CD4-positive, alpha-beta memory T cell (primary cell): ENCODE data around the gene TK2. TPM values are rescaled to one million over a fixed set of nuclear protein-coding genes. Genes with fewer than 3 reads are reported as not detected.

ENCODE experiments used
- CTCF ChIA-PET: fragments of 350-600 bp; sonication (Branson Sonifier 250); formaldehyde crosslinking; loops from one replicate; lab custom pipeline; 2021; ENCODE audit warnings: inconsistent platforms; ENCODE audit not compliant: partially characterized antibody; lab: Charles Lee
- POLR2A ChIA-PET: fragments of 350-600 bp; sonication (Branson Sonifier 250); formaldehyde crosslinking; loops from one replicate; lab custom pipeline; 2021; ENCODE audit not compliant: partially characterized antibody; lab: Charles Lee
- DNase-seq, 5 donors: peaks; one replicate each; pipeline versions ENCODE4 v3.0.0 to v3.0.0-alpha.2; 2020 to 2022; ENCODE audit warnings: mixed read lengths in 1 of 5
- H3K27ac ChIP-seq: one replicate; pipeline ENCODE4 v1.7.0; 2013; ENCODE audit warnings: low read depth, low read length
- H3K27me3 ChIP-seq: 2 replicates; pipeline ENCODE4 v1.7.0; 2013; ENCODE audit warnings: mild to moderate bottlenecking, low read length, moderate library complexity; ENCODE audit not compliant: insufficient read depth
- H3K36me3 ChIP-seq: 2 replicates; pipeline ENCODE4 v1.7.0; 2013; ENCODE audit warnings: mild to moderate bottlenecking, low read length, moderate library complexity; ENCODE audit not compliant: insufficient read depth
- H3K4me1 ChIP-seq: 2 replicates; pipeline ENCODE4 v1.7.0; 2013; ENCODE audit warnings: mild to moderate bottlenecking, low read length, moderate library complexity; ENCODE audit not compliant: insufficient read depth
- H3K4me3 ChIP-seq, 2 donors: one replicate each; pipeline ENCODE4 v1.7.0; 2013; ENCODE audit warnings: low read length in 2 of 2, mild to moderate bottlenecking in 1 of 2
- H3K9me3 ChIP-seq, 2 donors: one replicate each; pipeline ENCODE4 v1.7.0; 2013; ENCODE audit warnings: low read length in 2 of 2, control low read depth in 1 of 2; ENCODE audit not compliant: control insufficient read depth in 1 of 2
- H3K27ac Mint-ChIP-seq, 7 donors: one replicate each; pipeline ENCODE4 v1.8.0; 2020 to 2021; ENCODE audit warnings: mixed read lengths in 7 of 7, mild to moderate bottlenecking in 6 of 7, inconsistent platforms in 3 of 7, moderate library complexity in 3 of 7
- H3K27me3 Mint-ChIP-seq, 2 donors: one replicate each; pipeline ENCODE4 v1.8.0; 2020 to 2021; ENCODE audit warnings: mixed read lengths in 2 of 2
- H3K36me3 Mint-ChIP-seq, 2 donors: one replicate each; pipeline ENCODE4 v1.8.0; 2020 to 2021; ENCODE audit warnings: mixed read lengths in 2 of 2, inconsistent platforms in 1 of 2, mild to moderate bottlenecking in 1 of 2
- H3K4me1 Mint-ChIP-seq, 4 donors: one replicate each; pipeline ENCODE4 v1.8.0; 2020 to 2021; ENCODE audit warnings: mixed read lengths in 4 of 4, mild to moderate bottlenecking in 1 of 4
- H3K4me3 Mint-ChIP-seq, 8 donors: one replicate each; pipeline ENCODE4 v1.8.0; 2020 to 2021; ENCODE audit warnings: mixed read lengths in 8 of 8, mild to moderate bottlenecking in 7 of 8, moderate library complexity in 6 of 8, inconsistent platforms in 3 of 8
- H3K9me3 Mint-ChIP-seq, 8 donors: one replicate each; pipeline ENCODE4 v1.8.0; 2020 to 2021; ENCODE audit warnings: mixed read lengths in 8 of 8, mild to moderate bottlenecking in 5 of 8, inconsistent platforms in 3 of 8, moderate library complexity in 1 of 8
- intact Hi-C: fragments of 100-400 bp; cut with micrococcal nuclease; formaldehyde crosslinking; loops from one replicate; pipeline ENCODE4 v1.15.1; 2023
- polyA plus RNA-seq, 2 donors: library from polyadenylated mRNA; unstranded; fragments of 300-500 nt; fragmentation: Illumina TruSeq; gene quantifications; one replicate each; pipeline ENCODE4 v1.2.3, GENCODE V29; 2021
- total RNA-seq, 2 experiments: library from RNA; stranded (reverse); gene quantifications; one replicate each; pipeline ENCODE4 v1.2.3, GENCODE V29; 2021

TK2 gene
- total and polyA plus RNA-seq, 4 experiments from 2014 or later = 3.9 to 10.2 (median 7.4) TPM

- H3K9me3 ChIP-seq = no peaks in the 10 kb centered on the region
- no peak overlapping the region for H3K4me3 ChIP-seq
- Mint-ChIP-seq H3K9me3 (no peaks in the 10 kb centered on the region), H3K4me1 (peaks cover 31 to 63% (median 44%) of the 10 kb centered on the region in 4 donors), H3K4me3 (peak overlapping the region in 1 of 8 donors; percentile 55), H3K27me3 (no peaks in the 10 kb centered on the region), H3K27ac (peak overlapping the region; percentile 4 to 89 (median 65)), H3K36me3 (no peaks in the 10 kb centered on the region)
- ChIA-PET POLR2A (interaction anchor here (1.2 to 3.5 kb wide), 4 partner anchors 9 to 76 kb away, joined by 4 to 37 read pairs (median 16); partner anchors contain the start of gene CKLF), CTCF (interaction anchor here (1.2 to 4.3 kb wide), 9 partner anchors 9 to 107 kb away, joined by 4 to 36 read pairs (median 27); partner anchors contain the start of genes CKLF and TK2)
- peaks cover 53% of the 10 kb centered on the region for H3K4me1 ChIP-seq
- intact Hi-C loops = no loop called here
- H3K27me3 ChIP-seq = no peaks in the 10 kb centered on the region
- no peaks in the 10 kb centered on the region for H3K36me3 ChIP-seq
- H3K27ac ChIP-seq = no peak overlapping the region
- no peak for DNase-seq
These were observed 36.7 kb downstream of the TK2 start for GRCh38 chr16:66513111-66513723.

- no peaks in the 10 kb centered on the region for H3K27me3 ChIP-seq
- Mint-ChIP-seq H3K27ac (peak overlapping the region; percentile 13 to 89 (median 68)), H3K4me1 (peaks cover 29 to 57% (median 38%) of the 10 kb centered on the region in 4 donors), H3K36me3 (peaks cover 0 to 5% of the 10 kb centered on the region in 2 donors), H3K4me3 (peak overlapping the region in 2 of 8 donors; percentile 50 to 55), H3K27me3 (no peaks in the 10 kb centered on the region), H3K9me3 (no peaks in the 10 kb centered on the region)
- intact Hi-C loops = loop anchor here (1.0 kb wide), 1 partner anchor 77 kb away; no protein-coding TSS in a partner anchor
- no peaks in the 10 kb centered on the region for H3K9me3 ChIP-seq
- POLR2A ChIA-PET = interaction anchor here (1.0 to 3.5 kb wide), 7 partner anchors 10 to 91 kb away, joined by 3 to 37 read pairs (median 12); partner anchors contain the start of genes CKLF and CMTM3
- H3K4me3 ChIP-seq = no peak overlapping the region
- H3K4me1 ChIP-seq = peaks cover 45% of the 10 kb centered on the region
- no peaks in the 10 kb centered on the region for H3K36me3 ChIP-seq
- CTCF ChIA-PET = interaction anchor here (0.8 to 4.3 kb wide), 22 partner anchors 10 to 155 kb away, joined by 3 to 36 read pairs (median 7); partner anchors contain the start of genes CKLF, CMTM2 and TK2
- no peak for DNase-seq
- no peak overlapping the region for H3K27ac ChIP-seq
These were observed 37.4 kb downstream of the TK2 start for GRCh38 chr16:66512272-66513110.

GRCh38 chr16:66511602-66512271 lies 38.2 kb downstream of the TK2 start:
- no peak for DNase-seq
- no peaks in the 10 kb centered on the region for H3K27me3 Mint-ChIP-seq
- peaks cover 0 to 5% of the 10 kb centered on the region in 2 donors for H3K36me3 Mint-ChIP-seq
- ChIA-PET POLR2A (interaction anchor here (1.0 to 3.5 kb wide), 7 partner anchors 11 to 92 kb away, joined by 3 to 37 read pairs (median 12); partner anchors contain the start of genes CKLF and CMTM3), CTCF (interaction anchor here (0.8 to 4.3 kb wide), 22 partner anchors 11 to 154 kb away, joined by 3 to 36 read pairs (median 7); partner anchors contain the start of genes CKLF, CMTM2 and TK2)
- Histone ChIP-seq H3K27me3 (no peaks in the 10 kb centered on the region), H3K9me3 (no peaks in the 10 kb centered on the region), H3K4me3 (no peak overlapping the region), H3K4me1 (peaks cover 38% of the 10 kb centered on the region), H3K27ac (no peak overlapping the region), H3K36me3 (no peaks in the 10 kb centered on the region)
- intact Hi-C loops = loop anchor here (1.0 kb wide), 1 partner anchor 78 kb away; no protein-coding TSS in a partner anchor
- peak overlapping the region in 5 of 7 donors; percentile 0 to 79 (median 30) for H3K27ac Mint-ChIP-seq
- H3K4me1 Mint-ChIP-seq = peaks cover 21 to 50% (median 31%) of the 10 kb centered on the region in 4 donors
- H3K9me3 Mint-ChIP-seq = no peaks in the 10 kb centered on the region
- H3K4me3 Mint-ChIP-seq = peak overlapping the region in 1 of 8 donors; percentile 50

- Mint-ChIP-seq H3K27me3 (no peaks in the 10 kb centered on the region), H3K36me3 (peaks cover 0 to 5% of the 10 kb centered on the region in 2 donors), H3K4me1 (peaks cover 14 to 42% (median 23%) of the 10 kb centered on the region in 4 donors), H3K9me3 (no peaks in the 10 kb centered on the region), H3K27ac (peak overlapping the region in 1 of 7 donors; percentile 47), H3K4me3 (no peak overlapping the region)
- H3K4me1 ChIP-seq = peaks cover 30% of the 10 kb centered on the region
- DNase-seq = no peak
- no peaks in the 10 kb centered on the region for H3K9me3 ChIP-seq
- POLR2A ChIA-PET = interaction anchor here (2.1 to 3.5 kb wide), 5 partner anchors 11 to 93 kb away, joined by 9 to 37 read pairs (median 12); partner anchors contain the start of genes CKLF and CMTM3
- intact Hi-C loops = no loop called here
- H3K36me3 ChIP-seq = no peaks in the 10 kb centered on the region
- CTCF ChIA-PET = interaction anchor here (1.1 to 4.3 kb wide), 11 partner anchors 11 to 105 kb away, joined by 3 to 36 read pairs (median 17); partner anchors contain the start of genes CKLF and TK2
- H3K27me3 ChIP-seq = no peaks in the 10 kb centered on the region
- H3K4me3 ChIP-seq = no peak overlapping the region
- H3K27ac ChIP-seq = no peak overlapping the region
These were observed 39.0 kb downstream of the TK2 start for GRCh38 chr16:66510711-66511601.

- no peaks in the 10 kb centered on the region for H3K9me3 Mint-ChIP-seq
- H3K36me3 Mint-ChIP-seq = peaks cover 0 to 5% of the 10 kb centered on the region in 2 donors
- no peak overlapping the region for H3K4me3 ChIP-seq
- H3K9me3 ChIP-seq = no peaks in the 10 kb centered on the region
- H3K4me3 Mint-ChIP-seq = no peak overlapping the region
- intact Hi-C loops = no loop called here
- H3K27me3 Mint-ChIP-seq = no peaks in the 10 kb centered on the region
- H3K4me1 Mint-ChIP-seq = peaks cover 10 to 35% (median 18%) of the 10 kb centered on the region in 4 donors
- no peaks in the 10 kb centered on the region for H3K27me3 ChIP-seq
- H3K4me1 ChIP-seq = peaks cover 23% of the 10 kb centered on the region
- H3K27ac ChIP-seq = no peak overlapping the region
- no peak for DNase-seq
- CTCF ChIA-PET = interaction anchor here (1.1 to 4.3 kb wide), 7 partner anchors 29 to 104 kb away, joined by 4 to 36 read pairs (median 27); partner anchors contain the start of genes CKLF and TK2
- POLR2A ChIA-PET = interaction anchor here (1.6 to 3.5 kb wide), 5 partner anchors 11 to 79 kb away, joined by 4 to 37 read pairs (median 16); partner anchors contain the start of gene CKLF
- no peak overlapping the region for H3K27ac Mint-ChIP-seq
- no peaks in the 10 kb centered on the region for H3K36me3 ChIP-seq
These were observed 39.6 kb downstream of the TK2 start for GRCh38 chr16:66510298-66510697.
